ENCODE measurements around the gene DUSP7.

The DUSP7 gene

DNA sequence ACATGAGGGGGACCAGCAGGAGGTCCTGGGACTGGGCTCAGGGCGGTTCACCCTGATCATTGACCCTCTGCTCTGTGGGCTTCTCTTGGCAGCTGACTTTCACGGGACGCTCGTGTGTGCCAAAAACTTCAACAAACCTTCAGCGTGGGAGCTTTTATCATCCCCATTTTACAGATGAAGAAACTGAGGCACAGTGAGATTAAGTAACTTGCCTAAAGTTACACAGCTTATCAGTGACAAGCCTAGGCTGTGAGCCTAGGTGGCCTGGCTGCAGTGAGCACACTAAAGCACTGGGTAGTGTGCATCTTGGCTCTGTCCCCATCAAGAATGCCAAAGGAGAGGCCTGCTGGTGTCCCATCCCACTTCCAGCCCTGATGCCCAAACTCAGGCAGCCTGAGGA lies 23.6 kb upstream of the DUSP7 start:
- Histone ChIP-seq H3K4me3 (no peak overlapping the region), H3K27ac (no peak overlapping the region)
- TF ChIP-seq, protein P1, sequence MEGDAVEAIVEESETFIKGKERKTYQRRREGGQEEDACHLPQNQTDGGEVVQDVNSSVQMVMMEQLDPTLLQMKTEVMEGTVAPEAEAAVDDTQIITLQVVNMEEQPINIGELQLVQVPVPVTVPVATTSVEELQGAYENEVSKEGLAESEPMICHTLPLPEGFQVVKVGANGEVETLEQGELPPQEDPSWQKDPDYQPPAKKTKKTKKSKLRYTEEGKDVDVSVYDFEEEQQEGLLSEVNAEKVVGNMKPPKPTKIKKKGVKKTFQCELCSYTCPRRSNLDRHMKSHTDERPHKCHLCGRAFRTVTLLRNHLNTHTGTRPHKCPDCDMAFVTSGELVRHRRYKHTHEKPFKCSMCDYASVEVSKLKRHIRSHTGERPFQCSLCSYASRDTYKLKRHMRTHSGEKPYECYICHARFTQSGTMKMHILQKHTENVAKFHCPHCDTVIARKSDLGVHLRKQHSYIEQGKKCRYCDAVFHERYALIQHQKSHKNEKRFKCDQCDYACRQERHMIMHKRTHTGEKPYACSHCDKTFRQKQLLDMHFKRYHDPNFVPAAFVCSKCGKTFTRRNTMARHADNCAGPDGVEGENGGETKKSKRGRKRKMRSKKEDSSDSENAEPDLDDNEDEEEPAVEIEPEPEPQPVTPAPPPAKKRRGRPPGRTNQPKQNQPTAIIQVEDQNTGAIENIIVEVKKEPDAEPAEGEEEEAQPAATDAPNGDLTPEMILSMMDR (IDR thresholded peaks at IDR 0.05): no peak
- DNase-seq (ENCODE audit: low spot score): no peak

DNA sequence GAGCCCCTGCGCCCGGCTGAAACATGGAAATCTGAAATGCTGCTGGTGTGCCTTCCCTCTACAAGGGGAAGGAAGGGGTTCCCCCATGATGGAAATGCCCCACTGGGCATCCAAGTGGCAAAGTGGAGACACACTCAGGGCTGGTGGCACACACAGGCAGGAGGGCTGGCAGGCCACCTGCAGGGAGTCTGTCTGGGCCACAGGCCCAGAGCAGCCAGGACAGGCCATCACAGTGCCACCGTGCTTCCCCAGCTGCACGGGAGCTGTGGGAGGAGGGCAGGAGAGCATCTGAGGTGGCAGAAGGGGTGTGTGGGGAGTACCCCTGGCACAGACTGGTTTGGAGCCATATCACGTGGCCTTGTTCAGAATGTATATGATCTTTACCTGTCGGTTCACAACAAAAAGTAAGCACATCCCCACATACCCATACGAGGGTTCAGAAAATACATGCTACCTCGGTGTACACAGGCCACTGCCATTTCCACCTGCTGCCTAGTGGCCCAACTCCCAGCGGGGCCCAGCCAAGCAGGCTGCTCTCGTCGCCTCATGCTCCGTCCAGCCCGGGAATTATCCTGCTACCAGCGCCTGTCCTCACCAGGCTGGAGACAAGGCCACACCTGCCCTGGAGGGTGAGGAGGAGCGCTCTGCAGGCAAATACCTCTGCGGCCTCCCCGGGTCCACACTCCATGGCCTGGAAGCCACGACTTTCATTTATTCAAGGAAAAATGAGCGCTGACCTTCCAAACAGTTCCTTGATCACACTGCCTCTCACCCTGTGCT lies 22.6 kb upstream of the DUSP7 start:
- TF ChIP-seq, protein P1 (IDR thresholded peaks at IDR 0.05): no peak
- H3K4me3 ChIP-seq: no peak overlapping the region
- DNase-seq (ENCODE audit: low spot score): no peak
- no peak overlapping the region for H3K27ac ChIP-seq

DNA sequence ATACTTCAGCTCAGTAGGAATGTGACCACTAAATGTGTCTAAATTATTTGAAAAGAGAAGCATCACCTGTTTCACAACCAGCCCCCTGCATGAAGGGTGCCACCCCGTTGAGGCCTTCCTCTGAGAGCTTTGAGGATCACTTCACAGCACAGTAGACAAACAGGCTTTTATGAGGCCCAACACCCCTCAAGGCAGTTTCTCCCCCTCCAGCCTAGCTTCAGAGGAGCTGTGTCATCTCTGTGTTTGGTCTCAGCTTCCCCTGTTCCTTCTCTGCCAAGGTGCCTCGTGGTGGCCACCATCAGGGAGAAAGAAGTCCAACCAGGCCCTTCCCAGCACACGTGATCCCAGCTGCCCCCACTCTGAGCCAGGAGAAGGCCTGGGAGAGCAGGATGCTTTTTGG lies 21.6 kb upstream of the DUSP7 start:
- DNase-seq (ENCODE audit: low spot score): no peak
- TF ChIP-seq, protein P1 (IDR thresholded peaks at IDR 0.05): no peak
- no peak overlapping the region for H3K4me3 ChIP-seq
- H3K27ac ChIP-seq: peak overlapping the region; percentile 53 to 78

- no peak for DNase-seq (ENCODE audit: low spot score)
Observed at GRCh38 chr3:52076896-52077780, 20.8 kb upstream of the DUSP7 start.

GRCh38 chr3:52073490-52073889 lies 17.1 kb upstream of the DUSP7 start:
- DNase-seq (ENCODE audit: low spot score): no peak
- Histone ChIP-seq H3K27ac (no peak overlapping the region), H3K4me3 (no peak overlapping the region)
- TF ChIP-seq, protein P1 (IDR thresholded peaks at IDR 0.05): no peak

More at GRCh38 chr3:52076896-52077780, 20.8 kb upstream of the DUSP7 start:
- TF ChIP-seq, protein P1 (IDR thresholded peaks at IDR 0.05): no peak
- H3K27ac ChIP-seq: peak overlapping the region; percentile 53 to 78
- no peak overlapping the region for H3K4me3 ChIP-seq

DNA sequence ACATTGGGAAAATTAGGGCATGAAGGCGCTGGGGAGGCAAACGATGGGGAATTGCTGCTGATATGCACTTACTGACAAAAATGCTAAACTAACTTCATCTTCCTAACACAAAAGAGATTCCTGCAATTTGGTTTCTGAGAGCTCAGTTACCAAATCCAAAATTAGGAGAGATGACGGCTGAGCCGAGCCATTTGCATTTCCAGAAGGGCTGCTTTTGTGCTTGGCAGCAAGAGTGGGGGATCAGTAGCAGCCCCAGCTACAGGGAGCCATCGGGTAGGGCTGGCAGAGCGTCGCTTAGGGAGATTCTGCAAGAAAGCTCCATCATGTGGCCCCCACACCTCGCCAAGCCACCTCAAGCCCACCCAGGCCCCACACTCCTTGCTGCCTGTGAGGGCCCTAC lies 16.1 kb upstream of the DUSP7 start:
- DNase-seq (ENCODE audit: low spot score): no peak
- H3K4me3 ChIP-seq: no peak overlapping the region
- H3K27ac ChIP-seq: no peak overlapping the region
- TF ChIP-seq, protein P1 (IDR thresholded peaks at IDR 0.05): no peak

Measured in coronary artery (tissue), 2 donors.